Neuronal stem cell (in vitro differentiated cells): ENCODE results near the gene FILIP1L.
A peak's percentile ranks its signal among the peaks of the same experiment; 100 is the strongest.

Experiments used
- DNase-seq: peaks from one replicate; pipeline ENCODE4 v3.0.0-alpha.2; 2013; ENCODE audit warnings: low spot score
- H2AFZ ChIP-seq: one replicate; pipeline ENCODE4 v1.6.1; 2013; ENCODE audit warnings: mild to moderate bottlenecking, low read length, inconsistent platforms
- H2AK5ac ChIP-seq: 2 replicates; pipeline ENCODE4 v1.6.1; 2013; ENCODE audit warnings: low read depth, mild to moderate bottlenecking, inconsistent platforms, low read length, moderate library complexity, mixed read lengths
- H2BK120ac ChIP-seq: 2 replicates; pipeline ENCODE4 v1.6.1; 2013; ENCODE audit warnings: low read depth, mild to moderate bottlenecking, inconsistent platforms, low read length, moderate library complexity, mixed read lengths
- H2BK12ac ChIP-seq: one replicate; pipeline ENCODE4 v1.6.1; 2013; ENCODE audit warnings: low read length, inconsistent platforms
- H2BK15ac ChIP-seq: 2 replicates; pipeline ENCODE4 v1.6.1; 2013; ENCODE audit warnings: mild to moderate bottlenecking, low read length, inconsistent platforms, mixed read lengths
- H2BK5ac ChIP-seq: one replicate; pipeline ENCODE4 v1.6.1; 2013; ENCODE audit warnings: inconsistent platforms, mild to moderate bottlenecking, low read length, moderate library complexity
- H3K14ac ChIP-seq: one replicate; pipeline ENCODE4 v1.6.1; 2013; ENCODE audit warnings: low read length, inconsistent platforms
- H3K18ac ChIP-seq: 2 replicates; pipeline ENCODE4 v1.6.1; 2013; ENCODE audit warnings: low read length, inconsistent platforms
- H3K23ac ChIP-seq: 2 replicates; pipeline ENCODE4 v1.6.1; 2013; ENCODE audit warnings: low read depth, mild to moderate bottlenecking, mixed read lengths, low read length, inconsistent platforms; ENCODE audit not compliant: poor library complexity
- H3K27ac ChIP-seq: replicated peaks from 3 replicates; pipeline ENCODE4 v1.5.1; 2013; ENCODE audit warnings: low read length, inconsistent platforms
- H3K27me3 ChIP-seq, 3 experiments: 2 replicates each; pipeline ENCODE4 v1.6.1; 2013; ENCODE audit warnings: low read length in 3 of 3, mild to moderate bottlenecking in 2 of 3, inconsistent platforms in 1 of 3, low read depth in 1 of 3, mixed read lengths in 1 of 3, moderate library complexity in 1 of 3; ENCODE audit not compliant: control insufficient read depth in 3 of 3, insufficient read depth in 3 of 3
- H3K36me3 ChIP-seq, 2 donors: replicated peaks in 1 of 2; 2 replicates each; pipeline ENCODE4 v1.6.1; 2013; ENCODE audit warnings: low read length in 2 of 2; ENCODE audit not compliant: control insufficient read depth in 2 of 2, insufficient read depth in 2 of 2
- H3K4ac ChIP-seq: 2 replicates; pipeline ENCODE4 v1.6.1; 2013; ENCODE audit warnings: inconsistent platforms, mild to moderate bottlenecking, low read length, moderate library complexity
- H3K4me1 ChIP-seq, 2 donors: 1 replicate in 1 of 2; 2 replicates in 1 of 2; pipeline ENCODE4 v1.6.1; 2013; ENCODE audit warnings: low read length in 2 of 2, low read depth in 1 of 2; ENCODE audit not compliant: control insufficient read depth in 2 of 2, insufficient read depth in 1 of 2
- H3K4me2 ChIP-seq: one replicate; pipeline ENCODE4 v1.6.1; 2013; ENCODE audit warnings: mild to moderate bottlenecking, low read length, inconsistent platforms; ENCODE audit not compliant: insufficient read depth, poor library complexity, severe bottlenecking
- H3K4me3 ChIP-seq, 2 donors: 2 replicates each; pipeline ENCODE4 v1.5.1; 2013; ENCODE audit warnings: low read length in 2 of 2, mild to moderate bottlenecking in 2 of 2, inconsistent platforms in 1 of 2, moderate library complexity in 1 of 2
- H3K79me1 ChIP-seq: one replicate; pipeline ENCODE4 v1.6.1; 2013; ENCODE audit warnings: low read depth, mild to moderate bottlenecking, inconsistent platforms, low read length, moderate library complexity
- H3K9ac ChIP-seq: one replicate; pipeline ENCODE4 v1.6.1; 2013; ENCODE audit warnings: mild to moderate bottlenecking, low read depth, low read length, inconsistent platforms; ENCODE audit not compliant: poor library complexity
- H3K9me3 ChIP-seq, 2 donors: replicated peaks in 1 of 2; 2 replicates each; pipeline versions ENCODE3 to v1.6.1; 2013; ENCODE audit warnings: low read length in 2 of 2, mild to moderate bottlenecking in 2 of 2, inconsistent platforms in 1 of 2, low read depth in 1 of 2, mixed read lengths in 1 of 2, moderate library complexity in 1 of 2; ENCODE audit not compliant: control insufficient read depth in 2 of 2, insufficient read depth in 1 of 2
- H4K8ac ChIP-seq: one replicate; pipeline ENCODE4 v1.6.1; 2013; ENCODE audit warnings: low read depth, mild to moderate bottlenecking, inconsistent platforms, low read length, moderate library complexity
- H4K91ac ChIP-seq: one replicate; pipeline ENCODE4 v1.6.1; 2013; ENCODE audit warnings: low read length, low read depth, mild to moderate bottlenecking, inconsistent platforms; ENCODE audit not compliant: poor library complexity
- WGBS, 2 donors: extraction: QIAGEN DNeasy Blood & Tissue Kit; methylation state at CpG; one replicate each; pipeline ENCODE4 v1.1.7; 2013; ENCODE audit warnings: missing lambda C conversion rate in 2 of 2, mixed read lengths in 1 of 2; ENCODE audit not compliant: insufficient read length in 2 of 2, insufficient replicate concordance in 1 of 2; ENCODE audit errors: extremely low coverage in 2 of 2; 5-methylcytosine and 5-hydroxymethylcytosine counted together

The FILIP1L gene

GRCh38 chr3:100075851-100076730 lies 38.2 kb downstream of the FILIP1L start:
- no peak overlapping the region for H2BK5ac ChIP-seq
- no peak overlapping the region for H3K14ac ChIP-seq
- no peak overlapping the region for H3K4me2 ChIP-seq
- H2AK5ac ChIP-seq, result no peak overlapping the region
- H3K4ac ChIP-seq, result no peak overlapping the region
- H3K9me3 ChIP-seq, result peaks cover 0 to 4% of the 10 kb centered on the region in 2 donors
- no peak overlapping the region for H2BK120ac ChIP-seq
- no peak for DNase-seq
- no peak overlapping the region for H2BK12ac ChIP-seq
- H3K36me3 ChIP-seq, result no peaks in the 10 kb centered on the region
- H3K79me1 ChIP-seq, result no peaks in the 10 kb centered on the region
- H3K27me3 ChIP-seq, result no peaks in the 10 kb centered on the region
- no peak overlapping the region for H3K4me3 ChIP-seq
- H3K27ac ChIP-seq, result no peak overlapping the region
- H4K8ac ChIP-seq, result no peak overlapping the region
- no peak overlapping the region for H2BK15ac ChIP-seq
- no peak overlapping the region for H4K91ac ChIP-seq
- H3K18ac ChIP-seq, result no peak overlapping the region
- H3K23ac ChIP-seq, result no peak overlapping the region
- H3K9ac ChIP-seq, result no peak overlapping the region
- peaks cover 4 to 16% of the 10 kb centered on the region in 2 donors for H3K4me1 ChIP-seq
- WGBS, 2 donors, result no CpG with 5 or more reads among the region's 4 CpGs
- H2AFZ ChIP-seq, result no peak overlapping the region

- Histone ChIP-seq H3K79me1 (no peaks in the 10 kb centered on the region), H3K14ac (no peak overlapping the region), H3K18ac (no peak overlapping the region), H3K4ac (no peak overlapping the region), H2BK12ac (no peak overlapping the region), H2AK5ac (no peak overlapping the region), H3K27me3 (no peaks in the 10 kb centered on the region), H2BK5ac (no peak overlapping the region), H3K4me2 (no peak overlapping the region), H3K4me1 (peaks cover 4 to 16% of the 10 kb centered on the region in 2 donors), H2BK120ac (no peak overlapping the region), H3K27ac (no peak overlapping the region), H4K8ac (no peak overlapping the region), H3K4me3 (no peak overlapping the region), H3K23ac (no peak overlapping the region), H2AFZ (no peak overlapping the region), H3K36me3 (no peaks in the 10 kb centered on the region), H4K91ac (no peak overlapping the region), H3K9ac (no peak overlapping the region), H2BK15ac (no peak overlapping the region), H3K9me3 (peaks cover 0 to 4% of the 10 kb centered on the region in 2 donors)
- WGBS, 2 donors, result no CpG with 5 or more reads among the region's 4 CpGs
- DNase-seq, result no peak
Observed at GRCh38 chr3:100075196-100075595, 39.1 kb downstream of the FILIP1L start.

GRCh38 chr3:100073714-100074307 lies 40.5 kb downstream of the FILIP1L start:
- H2BK120ac ChIP-seq, result no peak overlapping the region
- no peaks in the 10 kb centered on the region for H3K27me3 ChIP-seq
- peaks cover 4 to 16% of the 10 kb centered on the region in 2 donors for H3K4me1 ChIP-seq
- no peak overlapping the region for H2BK5ac ChIP-seq
- no peak overlapping the region for H2BK15ac ChIP-seq
- H2BK12ac ChIP-seq, result no peak overlapping the region
- H3K4ac ChIP-seq, result no peak overlapping the region
- peak overlapping the region; percentile 87 for H2AFZ ChIP-seq
- no peak overlapping the region for H3K23ac ChIP-seq
- H3K79me1 ChIP-seq, result no peaks in the 10 kb centered on the region
- H3K9ac ChIP-seq, result no peak overlapping the region
- no peak overlapping the region for H2AK5ac ChIP-seq
- no peaks in the 10 kb centered on the region for H3K36me3 ChIP-seq
- H4K91ac ChIP-seq, result no peak overlapping the region
- H4K8ac ChIP-seq, result no peak overlapping the region
- no peak overlapping the region for H3K18ac ChIP-seq
- peak; percentile 23 for DNase-seq
- peaks cover 0 to 16% of the 10 kb centered on the region in 2 donors for H3K9me3 ChIP-seq
- H3K4me2 ChIP-seq, result no peak overlapping the region
- no peak overlapping the region for H3K27ac ChIP-seq
- H3K14ac ChIP-seq, result no peak overlapping the region
- WGBS, 2 donors, result no CpG with 5 or more reads among the region's 10 CpGs
- peak overlapping the region in 1 of 2 donors; percentile 46 for H3K4me3 ChIP-seq

GRCh38 chr3:100073049-100073713 lies 41.1 kb downstream of the FILIP1L start:
- H2BK12ac ChIP-seq, result no peak overlapping the region
- no peak for DNase-seq
- H3K18ac ChIP-seq, result no peak overlapping the region
- H3K4ac ChIP-seq, result no peak overlapping the region
- H3K4me3 ChIP-seq, result peak overlapping the region in 1 of 2 donors; percentile 46
- no peak overlapping the region for H2BK5ac ChIP-seq
- H3K27me3 ChIP-seq, result no peaks in the 10 kb centered on the region
- no peak overlapping the region for H3K23ac ChIP-seq
- no peaks in the 10 kb centered on the region for H3K36me3 ChIP-seq
- no peak overlapping the region for H3K27ac ChIP-seq
- no peak overlapping the region for H3K9ac ChIP-seq
- H4K8ac ChIP-seq, result no peak overlapping the region
- H2AK5ac ChIP-seq, result no peak overlapping the region
- peak overlapping the region; percentile 87 for H2AFZ ChIP-seq
- H3K14ac ChIP-seq, result no peak overlapping the region
- no peak overlapping the region for H2BK15ac ChIP-seq
- H3K4me2 ChIP-seq, result no peak overlapping the region
- peaks cover 0 to 18% of the 10 kb centered on the region in 2 donors for H3K9me3 ChIP-seq
- H3K79me1 ChIP-seq, result no peaks in the 10 kb centered on the region
- WGBS, 2 donors, result no CpG with 5 or more reads among the region's 1 CpG
- H2BK120ac ChIP-seq, result no peak overlapping the region
- H3K4me1 ChIP-seq, result peaks cover 4 to 16% of the 10 kb centered on the region in 2 donors
- H4K91ac ChIP-seq, result no peak overlapping the region
